ENCODE measurements around the gene CMTM7.
"Not testable (repeated sequence)": the region's sequence is repeated elsewhere in the genome, so short reads cannot be mapped to it uniquely, and the experiment has no call there.

The CMTM7 gene

GRCh38 chr3:32438596-32439344, 47.1 kb downstream of the CMTM7 start:
- no peak for DNase-seq (ENCODE audit: low spot score)

GRCh38 chr3:32439421-32439820, 47.8 kb downstream of the CMTM7 start:
- not testable (repeated sequence) for DNase-seq (ENCODE audit: low spot score)

GRCh38 chr3:32440611-32441350, 49.1 kb downstream of the CMTM7 start:
- DNase-seq (ENCODE audit: low spot score), result no peak

- no peak for DNase-seq (ENCODE audit: low spot score)
Measured at GRCh38 chr3:32442766-32443165, 51.1 kb downstream of the CMTM7 start.

- no peak for DNase-seq (ENCODE audit: low spot score)
Measured at GRCh38 chr3:32443478-32443877, 51.8 kb downstream of the CMTM7 start.

GRCh38 chr3:32447865-32448400, 56.3 kb downstream of the CMTM7 start:
- no peak for DNase-seq (ENCODE audit: low spot score)

GRCh38 chr3:32448686-32449474, 57.2 kb downstream of the CMTM7 start:
- no peak for DNase-seq (ENCODE audit: low spot score)

GRCh38 chr3:32449691-32450090, 58.0 kb downstream of the CMTM7 start:
- no peak for DNase-seq (ENCODE audit: low spot score)

GRCh38 chr3:32450426-32450825, 58.8 kb downstream of the CMTM7 start:
- DNase-seq (ENCODE audit: low spot score), result no peak

GRCh38 chr3:32450992-32451659, 59.5 kb downstream of the CMTM7 start:
- DNase-seq (ENCODE audit: low spot score), result no peak

GRCh38 chr3:32452009-32452408, 60.4 kb downstream of the CMTM7 start:
- DNase-seq (ENCODE audit: low spot score), result no peak

- peak; percentile 29 for DNase-seq (ENCODE audit: low spot score)
Measured at GRCh38 chr3:32453346-32453745, 61.7 kb downstream of the CMTM7 start.

GRCh38 chr3:32454111-32454510, 62.5 kb downstream of the CMTM7 start:
- no peak for DNase-seq (ENCODE audit: low spot score)

GRCh38 chr3:32454731-32455608, 63.3 kb downstream of the CMTM7 start:
- no peak for DNase-seq (ENCODE audit: low spot score)

- DNase-seq (ENCODE audit: low spot score), result no peak
Measured at GRCh38 chr3:32455609-32456428, 64.2 kb downstream of the CMTM7 start.

- DNase-seq (ENCODE audit: low spot score), result no peak
Measured at GRCh38 chr3:32456429-32457130, 64.9 kb downstream of the CMTM7 start.

- DNase-seq (ENCODE audit: low spot score), result no peak
Measured at GRCh38 chr3:32457971-32458471, 66.4 kb downstream of the CMTM7 start.

- no peak for DNase-seq (ENCODE audit: low spot score)
Measured at GRCh38 chr3:32459450-32459849, 67.8 kb downstream of the CMTM7 start.

All from AG08395 (cell line).